ENCODE results near the gene TJP2.

The TJP2 gene

DNA sequence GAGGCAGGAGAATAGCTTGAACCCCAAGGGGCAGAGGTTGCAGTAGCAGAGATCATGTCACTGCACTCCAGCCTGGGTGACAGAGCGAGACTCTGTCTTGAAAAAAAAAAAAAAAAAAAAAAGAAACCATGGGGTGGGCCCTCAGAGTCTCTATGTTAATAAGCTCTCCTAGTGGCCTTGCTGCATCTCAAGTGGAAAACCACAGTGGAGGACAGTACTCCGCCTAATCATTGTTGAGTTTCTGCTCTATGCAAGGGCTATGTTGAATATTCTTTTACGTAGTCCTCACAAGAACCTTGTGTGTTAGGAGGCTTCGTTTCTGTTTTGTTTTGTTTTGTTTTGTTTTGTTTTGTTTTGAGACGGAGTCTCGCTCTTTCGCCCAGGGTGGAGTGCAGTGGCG, 48.9 kb downstream of the TJP2 start:
- no peak for DNase-seq

DNA sequence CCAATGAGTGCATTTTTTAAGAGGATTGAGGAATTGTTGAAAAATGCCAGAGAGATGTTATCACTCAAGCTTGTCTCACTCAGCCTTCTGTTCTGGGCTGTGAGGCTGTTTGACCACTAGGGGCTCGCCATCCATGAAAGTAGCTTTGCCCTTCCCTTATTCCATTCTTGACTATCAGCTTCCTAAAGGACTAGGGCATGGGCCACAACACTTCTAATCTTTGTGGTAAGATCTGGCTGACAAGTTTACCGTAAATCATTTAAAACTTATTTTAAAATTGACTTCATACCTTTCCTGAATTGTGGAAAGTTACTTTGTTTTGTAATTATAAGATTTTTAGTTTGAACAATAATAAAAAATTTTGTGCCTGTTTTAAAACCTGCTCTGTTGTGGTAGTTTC, 49.5 kb downstream of the TJP2 start:
- DNase-seq = peak in 9 of 58 donors; percentile 7 to 19 (median 12)

DNA sequence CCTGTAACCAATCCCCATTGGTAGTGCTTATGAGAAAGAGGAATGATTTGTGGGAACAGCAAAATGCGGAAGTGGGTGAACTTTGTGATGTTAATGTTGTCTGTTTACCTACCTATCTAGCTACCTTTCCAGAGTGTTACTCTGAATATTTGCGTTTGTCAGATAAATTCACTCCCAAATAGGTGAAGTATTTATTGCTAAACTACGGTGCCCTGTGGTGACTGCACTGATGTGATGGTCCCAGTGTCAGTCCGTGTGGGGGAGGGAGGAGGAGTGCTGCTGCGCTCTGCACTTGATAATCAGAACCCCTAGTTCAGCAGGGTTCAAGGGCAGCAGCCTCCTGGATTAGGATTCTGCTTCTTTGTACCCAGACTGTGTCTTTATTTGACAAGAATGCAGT, 55.3 kb downstream of the TJP2 start:
- DNase-seq = no peak

DNA sequence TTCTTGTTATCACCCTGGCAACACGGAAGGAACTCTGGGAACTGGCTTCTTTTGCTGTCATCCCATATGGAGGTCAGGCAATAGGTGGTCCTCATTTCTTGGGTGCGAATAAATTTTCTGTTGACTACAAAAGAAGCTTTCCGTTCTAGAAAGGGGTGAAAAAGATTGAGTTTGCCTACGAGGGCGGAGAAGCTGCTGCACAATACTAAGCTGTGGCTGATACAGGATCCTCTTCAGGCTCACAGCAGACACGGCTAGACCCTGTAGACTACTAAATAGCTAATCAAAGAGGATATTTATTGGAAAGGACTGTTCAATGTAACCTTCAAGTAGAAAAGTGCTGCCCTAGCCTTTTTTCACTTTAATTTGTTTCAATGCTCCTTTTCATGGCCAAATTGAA, 58.1 kb downstream of the TJP2 start:
- DNase-seq = no peak

DNA sequence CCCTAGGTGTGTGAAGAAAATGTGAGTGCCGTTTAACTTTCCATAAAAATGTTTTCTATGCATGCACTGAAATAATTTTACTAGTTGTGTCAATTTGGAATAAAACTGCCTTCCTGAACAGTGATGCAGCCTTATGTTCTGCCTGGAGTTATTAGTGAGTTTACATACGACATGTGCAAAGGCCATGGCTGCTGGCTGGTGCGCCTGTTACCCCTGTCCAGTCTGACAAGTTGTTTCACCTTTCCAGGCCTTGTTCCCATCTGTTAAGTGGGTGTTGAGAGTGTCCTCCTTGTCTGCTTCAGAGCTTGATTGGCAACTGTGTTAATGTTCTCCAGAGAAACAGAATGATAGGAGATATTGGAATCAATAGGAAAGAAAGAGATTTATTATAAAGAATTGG, 60.6 kb downstream of the TJP2 start:
- no peak for DNase-seq

DNA sequence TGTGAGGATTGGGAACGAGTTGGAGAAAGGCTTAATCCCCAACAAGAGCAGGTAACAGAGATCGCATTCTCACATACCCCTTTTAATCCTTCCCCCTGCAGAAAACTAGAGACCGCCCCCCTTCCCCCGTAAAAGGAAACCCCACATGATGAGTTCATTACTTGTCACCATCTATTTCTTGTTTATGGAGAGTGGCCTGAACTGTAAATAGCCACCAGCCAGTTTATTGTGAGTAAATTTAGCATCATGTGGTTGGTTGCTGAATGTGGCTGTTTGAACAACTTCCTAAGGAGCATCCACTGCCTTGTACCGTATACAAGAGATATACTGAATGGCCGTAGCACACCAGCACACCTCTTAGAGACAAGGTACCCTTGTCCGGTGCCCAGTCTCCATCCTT, 62.1 kb downstream of the TJP2 start:
- no peak for DNase-seq

DNA sequence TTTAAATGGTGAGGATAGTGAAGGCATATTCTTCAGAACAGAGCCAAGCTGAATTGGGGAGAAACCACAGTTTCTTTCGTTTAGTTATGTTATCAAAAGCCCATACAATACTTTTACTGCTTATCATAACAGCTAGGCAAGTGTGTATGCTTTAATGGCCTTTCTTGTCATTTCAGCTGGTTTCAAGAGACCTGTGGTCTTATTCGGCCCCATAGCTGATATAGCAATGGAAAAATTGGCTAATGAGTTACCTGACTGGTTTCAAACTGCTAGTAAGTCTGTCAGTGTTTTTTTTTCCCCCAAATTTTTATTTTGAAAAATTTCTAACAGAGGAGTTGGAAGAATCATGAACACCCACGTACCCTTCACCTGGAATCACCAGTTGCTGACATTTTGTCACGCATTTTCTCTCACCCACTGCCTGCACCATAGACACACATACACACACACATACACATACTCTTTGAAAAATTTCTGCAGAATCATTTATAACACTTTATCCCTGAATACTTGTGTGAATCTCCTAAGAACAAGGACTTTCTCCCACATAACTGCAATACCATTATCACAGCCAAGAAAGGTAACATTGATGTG, 63.7 kb downstream of the TJP2 start:
- DNase-seq = no peak

DNA sequence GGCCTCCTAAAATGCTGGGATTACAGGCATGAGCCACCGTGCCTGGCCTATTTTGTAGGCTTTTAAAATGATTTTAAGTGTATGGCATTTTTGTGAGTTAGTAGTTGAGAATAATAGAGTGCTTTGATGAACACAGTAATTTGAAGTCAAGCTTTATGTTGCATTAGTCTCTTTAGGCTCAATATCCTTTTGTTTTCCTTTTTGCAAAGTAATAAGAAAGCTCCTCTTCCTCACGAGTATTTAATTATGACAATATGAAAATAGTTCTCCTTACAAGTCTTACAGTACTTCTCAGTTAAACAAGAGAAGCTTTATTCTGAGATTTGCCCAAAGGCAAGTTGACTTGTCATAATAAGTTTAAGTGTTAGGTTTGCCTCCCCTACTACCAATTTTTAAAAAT, 69.0 kb downstream of the TJP2 start:
- no peak for DNase-seq

DNA sequence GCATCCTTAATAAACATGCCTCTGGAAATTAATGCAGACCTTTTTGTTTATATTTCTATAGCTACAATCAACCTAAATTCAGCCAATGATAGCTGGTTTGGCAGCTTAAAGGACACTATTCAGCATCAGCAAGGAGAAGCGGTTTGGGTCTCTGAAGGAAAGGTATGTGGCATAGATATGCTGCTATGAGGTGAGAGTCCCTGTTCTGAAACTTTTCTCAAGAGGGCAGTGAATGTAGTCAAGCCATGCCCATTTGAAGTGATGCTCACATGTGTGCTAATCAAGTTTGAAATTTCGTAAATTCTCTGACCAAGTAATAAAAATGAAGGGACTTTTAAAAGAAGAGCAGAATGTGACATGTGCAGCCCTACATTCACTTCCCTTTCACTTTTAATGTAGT, 72.6 kb downstream of the TJP2 start:
- DNase-seq = no peak

DNA sequence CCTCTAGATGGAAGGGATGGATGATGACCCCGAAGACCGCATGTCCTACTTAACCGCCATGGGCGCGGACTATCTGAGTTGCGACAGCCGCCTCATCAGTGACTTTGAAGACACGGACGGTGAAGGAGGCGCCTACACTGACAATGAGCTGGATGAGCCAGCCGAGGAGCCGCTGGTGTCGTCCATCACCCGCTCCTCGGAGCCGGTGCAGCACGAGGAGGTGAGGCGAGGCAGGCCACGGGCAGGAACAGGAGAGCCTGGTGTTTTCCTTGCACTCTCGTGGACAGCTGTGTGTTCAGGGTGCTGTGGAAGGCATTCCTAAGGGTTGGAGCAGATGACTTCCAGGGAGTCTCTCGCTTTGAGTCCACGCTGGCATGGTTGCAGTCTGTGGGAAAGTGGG, 73.9 kb downstream of the TJP2 start:
- no peak for DNase-seq

DNA sequence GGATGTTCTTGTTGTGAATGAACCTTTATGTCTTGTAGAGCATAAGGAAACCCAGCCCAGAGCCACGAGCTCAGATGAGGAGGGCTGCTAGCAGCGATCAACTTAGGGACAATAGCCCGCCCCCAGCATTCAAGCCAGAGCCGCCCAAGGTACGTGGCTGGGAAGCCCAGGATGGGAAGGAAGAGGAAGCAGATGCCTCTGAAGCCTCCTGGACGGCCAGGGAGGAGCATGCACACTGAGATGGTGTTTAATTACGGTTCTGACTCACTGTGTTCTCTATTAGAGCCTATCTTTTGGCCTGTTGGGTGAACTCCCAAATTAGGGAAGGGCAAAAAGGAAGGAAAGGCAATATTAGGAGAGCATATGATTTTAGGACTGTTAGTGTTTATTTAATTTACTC, 75.3 kb downstream of the TJP2 start:
- no peak for DNase-seq

DNA sequence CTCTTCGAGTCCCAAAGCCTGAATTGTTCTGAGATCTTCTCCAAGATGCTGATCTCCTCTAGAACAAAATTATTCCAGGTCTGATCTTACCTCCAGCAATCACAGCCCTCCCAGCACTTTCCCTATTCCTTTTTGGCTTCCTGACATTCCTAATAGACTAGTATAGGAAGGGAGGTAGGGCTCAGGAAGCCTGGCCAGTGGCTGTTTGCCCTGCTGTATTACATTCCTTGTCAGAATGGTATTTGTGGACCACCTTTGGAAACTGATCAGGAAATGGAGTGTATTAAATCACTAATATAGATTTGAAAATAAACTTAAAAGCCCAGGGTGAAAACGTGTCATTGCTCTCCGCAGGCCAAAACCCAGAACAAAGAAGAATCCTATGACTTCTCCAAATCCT, 76.6 kb downstream of the TJP2 start:
- no peak for DNase-seq

DNA sequence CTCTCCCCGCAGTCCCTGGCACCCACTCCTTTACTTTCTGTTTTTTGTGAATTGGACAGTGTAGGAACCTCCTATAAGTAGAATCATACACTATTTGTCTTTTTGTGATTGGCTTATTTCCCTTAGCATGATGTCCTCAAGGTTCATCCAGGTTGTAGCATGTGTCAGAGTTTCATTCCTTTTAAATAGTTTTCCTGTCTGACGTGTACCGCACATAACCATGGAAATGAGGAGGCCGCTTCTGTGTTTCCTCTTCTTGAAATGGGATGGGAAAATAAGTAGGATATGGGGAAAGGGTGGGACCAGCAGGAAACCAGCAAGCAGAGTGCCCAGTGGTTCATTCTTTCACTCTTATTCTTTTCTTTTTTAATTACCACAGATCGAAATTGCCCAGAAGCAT, 78.4 kb downstream of the TJP2 start:
- no peak for DNase-seq

DNA sequence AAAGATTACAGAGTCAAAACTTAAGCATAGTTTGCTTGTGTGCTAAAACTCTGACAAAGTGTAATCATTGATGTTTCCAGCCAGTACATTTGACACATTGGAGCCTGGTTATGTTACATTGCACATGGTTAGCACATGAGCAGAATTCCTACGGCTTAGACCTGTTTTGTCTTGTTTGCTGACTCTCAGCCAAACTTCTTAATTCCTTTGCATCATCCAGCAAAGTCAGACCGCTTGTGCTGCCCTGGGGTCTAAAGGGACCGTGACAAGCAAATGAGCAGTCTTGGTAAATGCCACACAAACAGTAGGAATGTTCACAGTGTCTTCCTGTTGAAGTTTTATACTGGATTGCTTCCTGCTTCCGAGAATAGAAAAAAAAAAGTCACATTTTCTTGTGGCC, 79.0 kb downstream of the TJP2 start:
- no peak for DNase-seq

DNA sequence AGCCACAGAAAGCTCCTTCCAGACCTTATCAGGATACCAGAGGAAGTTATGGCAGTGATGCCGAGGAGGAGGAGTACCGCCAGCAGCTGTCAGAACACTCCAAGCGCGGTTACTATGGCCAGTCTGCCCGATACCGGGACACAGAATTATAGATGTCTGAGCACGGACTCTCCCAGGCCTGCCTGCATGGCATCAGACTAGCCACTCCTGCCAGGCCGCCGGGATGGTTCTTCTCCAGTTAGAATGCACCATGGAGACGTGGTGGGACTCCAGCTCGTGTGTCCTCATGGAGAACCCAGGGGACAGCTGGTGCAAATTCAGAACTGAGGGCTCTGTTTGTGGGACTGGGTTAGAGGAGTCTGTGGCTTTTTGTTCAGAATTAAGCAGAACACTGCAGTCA, 80.1 kb downstream of the TJP2 start:
- DNase-seq = peak in 53 of 58 donors; percentile 1 to 89 (median 53)

DNA sequence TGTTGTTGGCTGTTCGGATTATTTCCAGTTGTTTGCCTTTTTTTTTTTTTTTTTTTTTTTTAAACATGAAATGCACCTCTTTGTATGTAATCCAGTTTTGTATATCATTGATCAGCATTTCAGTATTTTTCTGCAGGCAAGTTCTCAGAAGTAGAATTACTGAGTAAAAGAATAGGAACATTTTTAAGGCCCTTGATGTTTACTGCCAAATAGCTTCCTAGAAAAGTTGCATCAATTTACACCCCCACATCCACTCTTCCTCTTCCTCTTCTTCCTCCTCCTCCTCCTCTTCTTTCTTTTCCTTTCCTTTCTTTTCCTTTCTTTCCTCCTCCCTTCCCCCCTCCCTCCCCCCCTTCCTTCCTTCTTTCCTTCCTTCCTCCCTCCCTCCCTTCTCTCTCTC, 81.5 kb downstream of the TJP2 start:
- no peak for DNase-seq

DNA sequence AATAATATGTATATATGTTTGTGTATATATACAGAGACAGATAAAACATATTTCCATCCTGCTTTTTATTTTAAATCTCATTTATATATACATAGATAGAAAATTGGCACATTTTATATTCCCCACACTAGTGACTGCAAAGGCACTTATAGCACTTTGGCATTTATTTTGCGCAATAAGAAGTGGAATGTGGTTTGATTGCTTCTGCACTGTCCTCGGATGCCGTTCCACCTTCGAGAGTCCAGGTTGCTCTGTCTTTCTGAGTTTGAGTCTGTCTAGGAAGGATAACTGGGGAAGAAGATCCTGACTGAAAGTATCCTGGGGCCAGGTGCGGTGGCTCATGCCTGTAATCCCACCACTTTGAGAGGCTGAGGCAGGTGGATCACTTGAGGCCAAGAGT, 84.5 kb downstream of the TJP2 start:
- no peak for DNase-seq

DNA sequence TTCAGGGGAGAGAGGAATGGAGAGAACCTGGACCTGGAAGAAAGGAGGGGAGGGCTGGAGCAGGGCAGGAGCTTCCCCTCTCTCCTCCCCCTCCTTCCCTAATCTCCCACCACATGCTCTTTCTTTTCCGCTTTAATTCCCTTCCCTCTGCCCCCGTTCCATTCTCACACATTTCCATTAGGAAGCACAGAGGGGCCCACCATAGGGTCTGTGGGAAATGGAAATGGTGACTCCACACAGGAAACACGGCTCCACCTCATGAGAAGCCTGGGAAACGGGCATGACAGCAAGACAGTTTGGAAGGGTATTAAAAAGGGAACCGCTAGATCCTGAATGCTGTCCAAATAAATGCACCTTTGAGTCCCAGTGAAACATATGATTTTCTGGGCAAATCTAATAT, 86.1 kb downstream of the TJP2 start:
- no peak for DNase-seq

DNA sequence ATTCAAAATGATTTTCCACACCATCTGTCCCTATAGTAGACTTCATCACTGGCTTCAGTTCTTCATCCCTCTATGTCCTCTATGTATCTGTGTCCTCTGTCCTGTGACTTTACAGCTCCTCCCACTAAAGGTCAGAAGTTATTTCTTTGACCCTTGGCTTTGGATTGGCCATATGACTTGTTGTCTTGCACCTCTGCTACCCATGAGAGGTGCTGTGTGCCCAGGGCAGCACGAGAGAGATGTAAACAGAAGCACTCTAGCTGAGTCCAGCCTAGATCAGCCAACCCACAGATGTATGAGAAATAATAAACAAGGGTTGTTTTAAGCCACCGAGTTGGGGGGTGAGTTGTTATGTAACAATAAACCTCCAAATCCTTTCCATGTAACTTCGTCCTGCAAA, 87.6 kb downstream of the TJP2 start:
- DNase-seq = no peak

DNA sequence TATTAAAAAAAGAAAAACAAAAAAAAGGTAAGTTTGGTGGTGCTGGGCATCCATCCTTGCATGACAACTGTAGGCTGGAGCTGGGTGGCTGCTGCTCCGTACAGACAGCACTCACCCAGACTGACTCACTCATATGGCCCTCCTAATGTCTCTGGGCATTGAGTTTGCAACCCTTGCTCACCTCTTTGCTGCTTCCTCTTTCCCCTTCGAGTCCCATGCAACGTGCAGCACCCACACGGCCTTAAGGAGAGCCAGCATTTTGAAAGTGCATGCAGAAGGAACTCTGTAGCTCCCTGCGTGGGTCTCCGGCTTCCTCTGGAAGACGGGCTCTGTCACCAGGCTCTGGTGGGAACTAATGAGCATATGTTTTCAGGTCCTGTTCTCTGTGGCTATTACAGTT, 90.4 kb downstream of the TJP2 start:
- DNase-seq = no peak

DNA sequence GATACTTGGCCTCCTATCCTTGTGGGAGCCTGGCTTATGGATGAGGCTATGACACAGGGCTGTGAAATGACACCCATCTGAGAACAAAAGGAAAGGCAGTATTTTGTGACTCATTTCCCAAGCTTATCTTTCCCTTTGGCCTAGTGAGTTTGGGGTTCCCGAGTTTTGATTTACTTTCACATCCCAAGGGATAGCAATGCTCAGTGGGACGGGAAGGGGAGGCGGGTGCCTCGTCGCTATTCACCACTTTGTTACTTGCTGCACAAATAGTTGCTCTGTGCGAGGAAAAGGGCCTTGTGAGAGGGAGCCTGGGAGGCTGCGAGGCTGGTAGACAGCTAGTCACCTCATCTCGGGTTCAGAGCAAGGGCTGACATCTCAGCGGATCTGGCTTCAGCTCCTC, 91.8 kb downstream of the TJP2 start:
- DNase-seq = no peak

DNA sequence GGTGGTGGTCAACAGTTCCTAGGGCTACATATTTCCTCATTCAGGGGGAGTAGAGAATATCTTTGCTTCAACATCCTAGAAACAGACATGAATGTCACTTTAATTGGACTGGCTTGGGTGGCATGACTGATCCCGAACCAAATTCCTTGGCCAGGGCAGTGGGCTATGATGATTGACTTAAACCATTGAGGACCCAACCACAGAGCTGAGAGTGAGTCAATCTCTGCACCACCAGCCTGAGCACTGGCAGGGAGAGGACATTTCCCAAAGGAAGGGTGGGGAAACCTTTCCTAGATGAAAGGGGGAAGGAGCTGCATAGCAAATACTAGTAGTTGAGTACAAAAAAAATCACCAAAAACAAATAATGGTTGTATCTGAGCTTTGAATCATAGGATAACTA, 98.1 kb downstream of the TJP2 start:
- DNase-seq = no peak

DNA sequence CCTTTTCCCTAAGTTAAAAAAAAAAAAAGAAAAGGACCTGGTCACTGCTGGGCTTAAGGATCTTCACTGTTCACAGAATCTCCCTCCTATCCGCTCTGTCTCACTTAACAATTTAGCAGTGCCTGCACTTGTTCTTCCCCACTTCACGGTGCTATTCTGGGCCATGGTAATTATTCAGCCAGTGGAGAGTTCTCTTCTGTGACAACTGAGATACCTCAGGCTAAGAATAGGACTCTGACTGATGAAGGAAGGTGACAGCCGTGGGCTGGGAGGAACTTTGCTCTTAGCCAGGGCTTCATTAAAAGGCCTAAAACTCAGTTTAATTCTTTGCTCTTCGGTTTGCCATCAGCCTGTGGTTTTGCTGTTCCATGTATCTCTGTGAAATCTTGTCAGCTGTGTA, 99.1 kb downstream of the TJP2 start:
- peak in 1 of 58 donors; percentile 1 for DNase-seq

DNA sequence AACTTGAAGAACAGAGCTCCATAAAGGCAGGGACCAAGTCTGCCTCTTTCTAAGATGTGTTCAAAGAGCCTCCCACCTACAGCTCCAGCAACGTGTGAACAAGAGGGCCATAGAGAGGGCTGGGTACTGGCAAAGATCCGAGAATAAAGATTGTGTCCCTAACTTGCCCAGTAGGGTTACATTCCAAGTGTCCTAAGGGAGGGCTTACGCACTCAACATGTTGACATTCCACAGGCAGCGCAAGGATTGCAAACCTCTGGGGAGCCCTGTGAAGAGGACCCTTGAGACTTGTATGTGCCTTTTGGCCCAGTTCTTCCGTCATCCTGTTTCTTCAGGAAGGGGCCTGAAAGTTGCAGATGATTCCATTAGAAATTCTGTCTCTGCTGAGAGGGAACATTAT, 102.7 kb downstream of the TJP2 start:
- no peak for DNase-seq
